H1 (cell line): Measurements from ENCODE around the gene NCK2. TPM values are rescaled to one million over a fixed set of nuclear protein-coding genes. Genes with fewer than 3 reads are reported as not detected.

Source experiments
- BRCA1 ChIP-seq: IDR thresholded peaks from 2 replicates; pipeline ENCODE4 v1.6.1; 2012; ENCODE audit warnings: low read depth, low read length, improper control_type of control experiment
- RAD21 ChIP-seq, 2 experiments: IDR thresholded peaks in 1 of 2; conservative IDR thresholded peaks in 1 of 2; 2 replicates each; pipeline ENCODE4 v1.6.1; 2011; ENCODE audit warnings: low read depth in 2 of 2, low read length in 2 of 2, improper control_type of control experiment in 1 of 2, inconsistent platforms in 1 of 2, mild to moderate bottlenecking in 1 of 2, moderate library complexity in 1 of 2
- polyA plus RNA-seq, 7 experiments: library from polyadenylated mRNA; depleted of rRNA in 3 of 7; stranded (reverse) in 5 of 7; unstranded in 2 of 7; fragments of >200 nt in 5 of 7; fragments of 200-250 nt in 2 of 7; gene quantifications; 1 replicate in 5 of 7; 2 replicates in 1 of 7; 4 replicates in 1 of 7; pipeline versions ENCODE4 v1.2.1 to v1.2.3, GENCODE V29; 2011 to 2013; ENCODE audit warnings: missing spikeins in 2 of 7, mixed read lengths in 2 of 7
- total RNA-seq: library from RNA; stranded (reverse); fragmentation: NEBNext Ultra II Directional; extraction: Animal tissue kit (Norgen Biotek cat#: 25700); gene quantifications from 2 replicates; pipeline ENCODE4 v1.2.1, GENCODE V29; 2021
- TF ChIP-seq, protein P1 (sequence below): fragments of 300-600 bp; sonication (generic); IDR thresholded peaks from 2 replicates; pipeline ENCODE4 v1.7.1; 2012; ENCODE audit warnings: low read length, moderate library complexity, mild to moderate bottlenecking, inconsistent platforms; ENCODE audit not compliant: insufficient replicate concordance

Gene NCK2
- total and polyA plus RNA-seq, 2 of the 8 experiments (the other 6 are each of a cell fraction or from before 2014, with no cell fraction given): 30.3 to 65.7 TPM

DNA sequence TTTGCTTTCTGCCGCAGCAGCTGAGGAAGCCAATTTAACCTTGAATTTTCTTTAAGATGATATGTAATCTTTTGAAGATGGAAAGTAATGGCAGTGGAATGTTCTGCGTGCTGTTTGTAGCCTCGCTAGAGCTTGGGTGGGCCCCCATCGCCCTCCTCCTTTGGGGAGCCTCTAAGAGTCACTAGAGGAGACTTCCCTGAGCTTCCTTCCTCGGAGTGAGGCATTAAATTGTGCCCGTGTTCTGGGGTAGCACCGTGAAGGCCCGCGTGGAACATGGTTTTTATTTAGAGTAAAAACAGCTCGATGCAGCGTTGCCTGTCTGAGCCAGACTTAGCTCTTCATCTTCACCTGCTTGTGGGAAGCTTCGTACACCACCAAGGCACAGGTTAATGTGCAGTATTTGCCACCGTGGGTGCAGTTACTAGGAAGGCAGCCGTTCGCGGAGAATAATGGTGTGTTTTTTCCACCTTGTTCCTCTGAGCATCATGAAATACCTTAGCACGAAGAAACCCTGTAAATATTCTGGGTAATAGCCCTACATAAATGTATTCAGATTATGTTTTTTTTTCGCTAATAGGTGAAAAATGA is 38.5 kb downstream of the NCK2 start (continued):
- TF ChIP-seq, protein P1, sequence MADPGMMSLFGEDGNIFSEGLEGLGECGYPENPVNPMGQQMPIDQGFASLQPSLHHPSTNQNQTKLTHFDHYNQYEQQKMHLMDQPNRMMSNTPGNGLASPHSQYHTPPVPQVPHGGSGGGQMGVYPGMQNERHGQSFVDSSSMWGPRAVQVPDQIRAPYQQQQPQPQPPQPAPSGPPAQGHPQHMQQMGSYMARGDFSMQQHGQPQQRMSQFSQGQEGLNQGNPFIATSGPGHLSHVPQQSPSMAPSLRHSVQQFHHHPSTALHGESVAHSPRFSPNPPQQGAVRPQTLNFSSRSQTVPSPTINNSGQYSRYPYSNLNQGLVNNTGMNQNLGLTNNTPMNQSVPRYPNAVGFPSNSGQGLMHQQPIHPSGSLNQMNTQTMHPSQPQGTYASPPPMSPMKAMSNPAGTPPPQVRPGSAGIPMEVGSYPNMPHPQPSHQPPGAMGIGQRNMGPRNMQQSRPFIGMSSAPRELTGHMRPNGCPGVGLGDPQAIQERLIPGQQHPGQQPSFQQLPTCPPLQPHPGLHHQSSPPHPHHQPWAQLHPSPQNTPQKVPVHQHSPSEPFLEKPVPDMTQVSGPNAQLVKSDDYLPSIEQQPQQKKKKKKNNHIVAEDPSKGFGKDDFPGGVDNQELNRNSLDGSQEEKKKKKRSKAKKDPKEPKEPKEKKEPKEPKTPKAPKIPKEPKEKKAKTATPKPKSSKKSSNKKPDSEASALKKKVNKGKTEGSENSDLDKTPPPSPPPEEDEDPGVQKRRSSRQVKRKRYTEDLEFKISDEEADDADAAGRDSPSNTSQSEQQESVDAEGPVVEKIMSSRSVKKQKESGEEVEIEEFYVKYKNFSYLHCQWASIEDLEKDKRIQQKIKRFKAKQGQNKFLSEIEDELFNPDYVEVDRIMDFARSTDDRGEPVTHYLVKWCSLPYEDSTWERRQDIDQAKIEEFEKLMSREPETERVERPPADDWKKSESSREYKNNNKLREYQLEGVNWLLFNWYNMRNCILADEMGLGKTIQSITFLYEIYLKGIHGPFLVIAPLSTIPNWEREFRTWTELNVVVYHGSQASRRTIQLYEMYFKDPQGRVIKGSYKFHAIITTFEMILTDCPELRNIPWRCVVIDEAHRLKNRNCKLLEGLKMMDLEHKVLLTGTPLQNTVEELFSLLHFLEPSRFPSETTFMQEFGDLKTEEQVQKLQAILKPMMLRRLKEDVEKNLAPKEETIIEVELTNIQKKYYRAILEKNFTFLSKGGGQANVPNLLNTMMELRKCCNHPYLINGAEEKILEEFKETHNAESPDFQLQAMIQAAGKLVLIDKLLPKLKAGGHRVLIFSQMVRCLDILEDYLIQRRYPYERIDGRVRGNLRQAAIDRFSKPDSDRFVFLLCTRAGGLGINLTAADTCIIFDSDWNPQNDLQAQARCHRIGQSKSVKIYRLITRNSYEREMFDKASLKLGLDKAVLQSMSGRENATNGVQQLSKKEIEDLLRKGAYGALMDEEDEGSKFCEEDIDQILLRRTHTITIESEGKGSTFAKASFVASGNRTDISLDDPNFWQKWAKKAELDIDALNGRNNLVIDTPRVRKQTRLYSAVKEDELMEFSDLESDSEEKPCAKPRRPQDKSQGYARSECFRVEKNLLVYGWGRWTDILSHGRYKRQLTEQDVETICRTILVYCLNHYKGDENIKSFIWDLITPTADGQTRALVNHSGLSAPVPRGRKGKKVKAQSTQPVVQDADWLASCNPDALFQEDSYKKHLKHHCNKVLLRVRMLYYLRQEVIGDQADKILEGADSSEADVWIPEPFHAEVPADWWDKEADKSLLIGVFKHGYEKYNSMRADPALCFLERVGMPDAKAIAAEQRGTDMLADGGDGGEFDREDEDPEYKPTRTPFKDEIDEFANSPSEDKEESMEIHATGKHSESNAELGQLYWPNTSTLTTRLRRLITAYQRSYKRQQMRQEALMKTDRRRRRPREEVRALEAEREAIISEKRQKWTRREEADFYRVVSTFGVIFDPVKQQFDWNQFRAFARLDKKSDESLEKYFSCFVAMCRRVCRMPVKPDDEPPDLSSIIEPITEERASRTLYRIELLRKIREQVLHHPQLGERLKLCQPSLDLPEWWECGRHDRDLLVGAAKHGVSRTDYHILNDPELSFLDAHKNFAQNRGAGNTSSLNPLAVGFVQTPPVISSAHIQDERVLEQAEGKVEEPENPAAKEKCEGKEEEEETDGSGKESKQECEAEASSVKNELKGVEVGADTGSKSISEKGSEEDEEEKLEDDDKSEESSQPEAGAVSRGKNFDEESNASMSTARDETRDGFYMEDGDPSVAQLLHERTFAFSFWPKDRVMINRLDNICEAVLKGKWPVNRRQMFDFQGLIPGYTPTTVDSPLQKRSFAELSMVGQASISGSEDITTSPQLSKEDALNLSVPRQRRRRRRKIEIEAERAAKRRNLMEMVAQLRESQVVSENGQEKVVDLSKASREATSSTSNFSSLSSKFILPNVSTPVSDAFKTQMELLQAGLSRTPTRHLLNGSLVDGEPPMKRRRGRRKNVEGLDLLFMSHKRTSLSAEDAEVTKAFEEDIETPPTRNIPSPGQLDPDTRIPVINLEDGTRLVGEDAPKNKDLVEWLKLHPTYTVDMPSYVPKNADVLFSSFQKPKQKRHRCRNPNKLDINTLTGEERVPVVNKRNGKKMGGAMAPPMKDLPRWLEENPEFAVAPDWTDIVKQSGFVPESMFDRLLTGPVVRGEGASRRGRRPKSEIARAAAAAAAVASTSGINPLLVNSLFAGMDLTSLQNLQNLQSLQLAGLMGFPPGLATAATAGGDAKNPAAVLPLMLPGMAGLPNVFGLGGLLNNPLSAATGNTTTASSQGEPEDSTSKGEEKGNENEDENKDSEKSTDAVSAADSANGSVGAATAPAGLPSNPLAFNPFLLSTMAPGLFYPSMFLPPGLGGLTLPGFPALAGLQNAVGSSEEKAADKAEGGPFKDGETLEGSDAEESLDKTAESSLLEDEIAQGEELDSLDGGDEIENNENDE: no peak
- TF ChIP-seq BRCA1: no peak
- TF ChIP-seq RAD21 (IDR thresholded peaks at IDR 0.05 in 1 of 2, conservative IDR thresholded peaks at IDR 0.05 in 1 of 2; ENCODE audit: low read depth in 2 of 2, low read length in 2 of 2): no peak
